Measurements from ENCODE around the gene CDC42EP1.

CDC42EP1 gene

DNA sequence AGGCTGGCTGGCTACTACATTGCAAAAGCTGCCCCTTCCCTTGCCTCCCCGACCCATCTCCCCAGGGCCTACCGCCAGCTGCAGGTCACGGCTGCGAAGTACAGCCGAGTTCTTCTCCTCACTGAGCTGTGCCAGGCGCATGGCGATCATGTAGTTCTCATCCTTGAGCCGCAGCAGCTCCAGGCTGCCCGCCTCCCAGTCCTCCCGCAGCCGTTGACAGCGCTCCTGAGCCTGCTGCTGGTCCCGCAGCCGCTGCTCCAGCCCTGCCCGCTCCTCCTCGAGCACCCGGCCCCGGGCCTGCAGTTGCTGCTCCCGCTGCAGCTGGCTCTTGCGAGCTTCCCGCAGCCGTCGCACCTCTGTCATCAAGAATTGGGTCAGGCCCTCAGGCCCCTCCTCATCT, 44.4 kb upstream of the CDC42EP1 start:
- Histone ChIP-seq H3K9me3 (replicated peaks; ENCODE audit: insufficient read depth, low read length) (no peaks in the 10 kb centered on the region), H2AFZ (ENCODE audit: low read length) (no peak overlapping the region), H3K4me2 (ENCODE audit: low read depth, low read length) (no peak overlapping the region), H3K4me1 (ENCODE audit: low read length) (no peaks in the 10 kb centered on the region), H3K4me3 (ENCODE audit: low read length) (no peak overlapping the region), H4K20me1 (ENCODE audit: insufficient read depth, low read length) (no peaks in the 10 kb centered on the region), H3K79me2 (ENCODE audit: low read length) (no peaks in the 10 kb centered on the region), H3K27me3 (replicated peaks; ENCODE audit: insufficient read depth, low read length) (peaks cover 82% of the 10 kb centered on the region), H3K9me2 (replicated peaks; ENCODE audit: insufficient read depth, low read length) (no peaks in the 10 kb centered on the region), H3K9ac (ENCODE audit: low read length) (no peak overlapping the region), H3F3A (ENCODE audit: insufficient read depth, low read length) (no peaks in the 10 kb centered on the region), H3K36me3 (replicated peaks; ENCODE audit: insufficient read depth, low read length) (no peaks in the 10 kb centered on the region), H3K27ac (ENCODE audit: low read length) (no peak overlapping the region)
- no peak for DNase-seq
- TF ChIP-seq, protein P1, sequence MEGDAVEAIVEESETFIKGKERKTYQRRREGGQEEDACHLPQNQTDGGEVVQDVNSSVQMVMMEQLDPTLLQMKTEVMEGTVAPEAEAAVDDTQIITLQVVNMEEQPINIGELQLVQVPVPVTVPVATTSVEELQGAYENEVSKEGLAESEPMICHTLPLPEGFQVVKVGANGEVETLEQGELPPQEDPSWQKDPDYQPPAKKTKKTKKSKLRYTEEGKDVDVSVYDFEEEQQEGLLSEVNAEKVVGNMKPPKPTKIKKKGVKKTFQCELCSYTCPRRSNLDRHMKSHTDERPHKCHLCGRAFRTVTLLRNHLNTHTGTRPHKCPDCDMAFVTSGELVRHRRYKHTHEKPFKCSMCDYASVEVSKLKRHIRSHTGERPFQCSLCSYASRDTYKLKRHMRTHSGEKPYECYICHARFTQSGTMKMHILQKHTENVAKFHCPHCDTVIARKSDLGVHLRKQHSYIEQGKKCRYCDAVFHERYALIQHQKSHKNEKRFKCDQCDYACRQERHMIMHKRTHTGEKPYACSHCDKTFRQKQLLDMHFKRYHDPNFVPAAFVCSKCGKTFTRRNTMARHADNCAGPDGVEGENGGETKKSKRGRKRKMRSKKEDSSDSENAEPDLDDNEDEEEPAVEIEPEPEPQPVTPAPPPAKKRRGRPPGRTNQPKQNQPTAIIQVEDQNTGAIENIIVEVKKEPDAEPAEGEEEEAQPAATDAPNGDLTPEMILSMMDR (IDR thresholded peaks at IDR 0.05; ENCODE audit: low read length) = no peak
- TF ChIP-seq EZH2phosphoT487 (IDR thresholded peaks at IDR 0.05; ENCODE audit: low read length) (no peak), EZH2 (optimal IDR thresholded peaks at IDR 0.05; ENCODE audit: low read depth, low read length) (no peak)

DNA sequence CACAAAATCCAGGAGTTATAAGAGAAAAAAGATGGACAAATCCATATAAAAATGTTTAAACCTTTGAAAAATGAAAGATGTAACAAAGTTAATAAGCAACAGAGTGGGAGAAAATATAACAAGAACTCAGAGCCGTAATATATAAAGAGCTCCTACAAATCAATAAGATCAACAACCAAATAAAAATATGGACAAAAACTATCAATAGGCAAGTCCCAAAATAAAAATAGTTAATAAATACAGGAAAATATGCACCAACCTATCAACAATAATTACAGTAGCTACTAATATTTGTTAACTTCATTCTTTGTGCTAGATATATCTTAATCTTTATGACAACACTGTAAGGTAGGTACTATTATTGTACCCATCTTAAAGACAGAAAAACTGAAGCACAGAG, 43.8 kb upstream of the CDC42EP1 start:
- H3K9ac ChIP-seq (ENCODE audit: low read length) = no peak overlapping the region
- H3K9me2 ChIP-seq (replicated peaks; ENCODE audit: insufficient read depth, low read length) = no peaks in the 10 kb centered on the region
- H3K79me2 ChIP-seq (ENCODE audit: low read length) = no peaks in the 10 kb centered on the region
- DNase-seq = no peak
- H4K20me1 ChIP-seq (ENCODE audit: insufficient read depth, low read length) = no peaks in the 10 kb centered on the region
- H2AFZ ChIP-seq (ENCODE audit: low read length) = no peak overlapping the region
- H3K4me3 ChIP-seq (ENCODE audit: low read length) = no peak overlapping the region
- peaks cover 86% of the 10 kb centered on the region for H3K27me3 ChIP-seq (replicated peaks; ENCODE audit: insufficient read depth, low read length)
- no peak overlapping the region for H3K4me2 ChIP-seq (ENCODE audit: low read depth, low read length)
- H3K36me3 ChIP-seq (replicated peaks; ENCODE audit: insufficient read depth, low read length) = no peaks in the 10 kb centered on the region
- no peaks in the 10 kb centered on the region for H3K4me1 ChIP-seq (ENCODE audit: low read length)
- no peak overlapping the region for H3K27ac ChIP-seq (ENCODE audit: low read length)
- no peaks in the 10 kb centered on the region for H3K9me3 ChIP-seq (replicated peaks; ENCODE audit: insufficient read depth, low read length)
- TF ChIP-seq EZH2phosphoT487 (IDR thresholded peaks at IDR 0.05; ENCODE audit: low read length) (no peak), EZH2 (optimal IDR thresholded peaks at IDR 0.05; ENCODE audit: low read depth, low read length) (no peak)
- TF ChIP-seq, protein P1 (IDR thresholded peaks at IDR 0.05; ENCODE audit: low read length) = no peak
- H3F3A ChIP-seq (ENCODE audit: insufficient read depth, low read length) = no peaks in the 10 kb centered on the region

DNA sequence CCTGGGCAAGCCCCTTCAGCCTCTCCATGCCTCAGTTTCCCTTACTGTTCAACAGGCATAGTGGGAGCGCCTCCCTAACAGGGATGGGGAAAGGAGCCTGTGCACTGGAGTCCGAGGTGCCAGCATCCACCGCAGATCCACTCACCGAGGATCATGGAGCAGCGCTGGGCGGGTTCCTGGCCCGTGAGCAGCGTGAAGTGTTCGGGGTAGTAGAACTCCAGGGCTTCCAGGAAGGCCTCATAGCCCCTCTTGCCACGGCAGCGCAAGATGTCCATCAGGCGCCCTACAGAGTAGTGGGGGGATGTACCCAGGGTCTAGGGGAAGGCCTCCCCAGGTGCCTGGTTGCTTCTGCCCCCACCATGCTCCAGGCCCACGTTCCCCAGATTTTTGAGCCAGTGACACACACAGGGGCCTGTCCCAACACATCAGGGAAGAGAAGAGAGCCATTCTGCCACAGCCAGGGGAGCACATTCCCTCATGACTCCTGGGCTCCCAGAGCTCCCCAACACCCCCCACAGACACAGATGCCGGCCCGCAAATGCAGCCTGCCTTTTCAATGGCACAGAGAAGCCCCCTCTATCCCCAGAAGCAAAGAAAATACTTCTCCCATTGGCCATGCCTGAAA, 42.3 kb upstream of the CDC42EP1 start:
- no peaks in the 10 kb centered on the region for H3F3A ChIP-seq (ENCODE audit: insufficient read depth, low read length)
- H3K79me2 ChIP-seq (ENCODE audit: low read length) = no peaks in the 10 kb centered on the region
- TF ChIP-seq, protein P1 (IDR thresholded peaks at IDR 0.05; ENCODE audit: low read length) = no peak
- TF ChIP-seq EZH2phosphoT487 (IDR thresholded peaks at IDR 0.05; ENCODE audit: low read length) (no peak), EZH2 (optimal IDR thresholded peaks at IDR 0.05; ENCODE audit: low read depth, low read length) (no peak)
- no peak overlapping the region for H3K27ac ChIP-seq (ENCODE audit: low read length)
- no peak for DNase-seq
- H3K4me2 ChIP-seq (ENCODE audit: low read depth, low read length) = no peak overlapping the region
- no peak overlapping the region for H3K9ac ChIP-seq (ENCODE audit: low read length)
- H3K4me1 ChIP-seq (ENCODE audit: low read length) = no peaks in the 10 kb centered on the region
- peaks cover 87% of the 10 kb centered on the region for H3K27me3 ChIP-seq (replicated peaks; ENCODE audit: insufficient read depth, low read length)
- H4K20me1 ChIP-seq (ENCODE audit: insufficient read depth, low read length) = no peaks in the 10 kb centered on the region
- no peak overlapping the region for H3K4me3 ChIP-seq (ENCODE audit: low read length)
- H3K36me3 ChIP-seq (replicated peaks; ENCODE audit: insufficient read depth, low read length) = no peaks in the 10 kb centered on the region
- no peak overlapping the region for H2AFZ ChIP-seq (ENCODE audit: low read length)
- no peaks in the 10 kb centered on the region for H3K9me3 ChIP-seq (replicated peaks; ENCODE audit: insufficient read depth, low read length)
- H3K9me2 ChIP-seq (replicated peaks; ENCODE audit: insufficient read depth, low read length) = no peaks in the 10 kb centered on the region
